Hematopoietic multipotent progenitor cell (in vitro differentiated cells): Measurements from ENCODE around the gene GIGYF2. TPM values are rescaled to one million over a fixed set of nuclear protein-coding genes. Genes with fewer than 3 reads are reported as not detected.

Source experiments
- DNase-seq, 3 donors: peaks; one replicate each; pipeline ENCODE4 v3.0.0-alpha.2; 2011 to 2015; ENCODE audit warnings: low read depth in 2 of 3, low spot score in 2 of 3
- total RNA-seq: library from RNA; depleted of rRNA; stranded (reverse); fragments of >200 nt; gene quantifications from one replicate; pipeline ENCODE4 v1.2.3, GENCODE V29; 2012

The GIGYF2 gene
- total RNA-seq, 1 donor, result 60.6 TPM

DNA sequence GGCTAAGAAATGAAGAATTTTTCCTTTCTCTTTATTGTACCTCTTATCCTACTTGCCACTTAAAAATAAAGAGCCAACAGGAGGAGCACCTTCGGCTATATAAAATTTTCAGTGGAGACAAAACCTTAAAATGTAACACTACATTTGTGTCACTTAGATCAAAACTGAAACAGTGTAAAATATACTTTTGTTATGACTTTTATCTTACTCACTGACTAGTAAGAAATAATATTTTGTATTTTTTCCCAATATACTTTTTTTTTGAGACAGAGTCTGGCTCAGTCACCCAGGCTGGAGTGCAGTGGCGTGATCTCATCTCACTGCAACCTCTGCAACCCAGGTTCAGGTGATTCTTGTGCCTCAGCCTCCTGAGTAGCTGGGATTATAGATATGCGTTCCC, 50.9 kb downstream of the GIGYF2 start:
- no peak for DNase-seq

DNA sequence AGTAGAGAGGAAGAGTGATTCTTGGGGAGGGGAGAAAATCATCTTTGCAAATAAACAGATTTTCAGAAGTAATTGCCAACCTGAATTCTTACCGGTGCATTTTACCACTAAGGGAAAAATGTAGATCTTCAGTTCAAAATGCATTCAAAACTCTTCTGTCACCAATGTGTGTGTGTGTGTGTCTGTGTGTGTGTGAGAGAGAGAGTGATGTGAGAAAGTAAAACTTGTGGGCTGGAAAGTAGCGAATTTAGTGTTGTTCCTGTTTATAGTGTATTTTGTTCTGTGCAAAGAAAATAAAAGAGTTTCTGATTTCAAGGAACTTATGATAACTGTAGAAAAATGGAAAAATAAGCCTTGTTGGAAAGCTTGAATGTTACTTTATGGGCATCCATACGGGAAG, 52.2 kb downstream of the GIGYF2 start:
- no peak for DNase-seq

DNA sequence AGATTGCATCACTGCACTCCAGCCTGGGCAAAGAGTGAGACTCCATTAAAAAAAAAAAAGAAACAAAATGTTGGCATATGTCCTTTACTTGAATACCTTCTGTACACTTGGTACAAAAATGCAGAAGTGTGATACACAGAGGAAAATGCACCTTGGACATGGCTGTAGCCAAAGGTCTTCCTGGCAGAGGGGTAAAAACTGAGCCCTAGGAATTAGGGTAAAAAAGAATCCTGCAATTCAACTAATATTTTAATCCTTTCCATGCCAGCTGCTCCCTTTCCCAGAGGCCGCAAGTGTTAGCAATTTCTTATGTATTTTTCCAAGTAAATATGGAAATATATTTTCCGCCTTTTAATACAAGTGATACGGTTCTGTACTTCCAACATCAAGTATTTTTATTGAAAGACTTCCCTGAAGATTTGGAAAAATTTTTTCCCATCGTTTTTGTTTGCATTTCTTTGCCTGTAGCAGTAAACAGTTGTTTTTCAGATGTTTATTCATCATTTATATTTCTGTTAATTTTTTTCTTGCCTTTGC, 53.1 kb downstream of the GIGYF2 start:
- no peak for DNase-seq

DNA sequence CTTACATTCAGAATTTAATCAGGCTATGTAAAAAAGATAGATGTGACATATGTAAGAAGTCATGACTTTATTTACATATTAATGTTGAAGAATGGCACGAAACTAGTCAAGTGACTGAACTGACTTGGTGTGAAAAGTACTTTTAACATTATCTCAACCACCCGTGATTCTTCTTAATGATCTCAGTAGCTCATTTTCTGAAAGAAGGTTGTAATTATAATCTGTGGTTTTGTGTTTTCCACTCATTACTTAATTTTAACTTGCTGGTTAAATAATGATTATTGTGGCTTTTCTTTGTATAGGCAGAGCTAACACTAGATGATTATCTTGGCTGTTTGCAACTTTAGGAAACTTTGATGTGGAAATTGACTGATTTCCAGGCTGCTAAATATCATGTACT, 60.8 kb downstream of the GIGYF2 start:
- DNase-seq, result no peak

DNA sequence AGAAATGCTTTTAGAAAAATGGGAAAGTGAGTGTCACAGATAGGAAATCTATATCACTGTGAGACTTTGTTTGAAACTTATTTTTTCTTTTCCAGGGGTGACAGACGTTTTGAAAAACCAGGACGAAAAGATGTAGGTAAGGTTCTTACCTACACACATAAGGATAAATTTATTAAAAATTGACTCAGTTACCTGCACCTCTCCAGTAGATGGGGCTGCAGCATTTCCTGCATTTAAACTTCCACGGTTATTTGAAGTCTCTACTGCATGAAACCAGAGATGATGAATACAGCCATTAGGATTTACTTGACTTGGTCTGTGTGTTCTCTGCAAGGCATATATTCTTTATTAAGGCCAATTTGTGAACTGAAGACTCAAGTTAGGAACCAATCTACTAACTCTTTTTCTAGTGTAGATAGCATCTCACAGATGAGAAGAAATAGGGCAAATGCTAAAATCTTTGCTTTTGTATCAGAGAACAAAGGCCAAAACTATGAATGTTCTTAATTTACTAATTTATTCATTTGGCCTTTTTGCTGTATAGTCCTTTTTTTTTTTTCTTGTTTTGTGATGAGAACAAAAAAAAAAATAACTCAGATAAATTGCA, 64.3 kb downstream of the GIGYF2 start:
- DNase-seq, result peak in 2 of 3 donors; percentile 34 to 59

DNA sequence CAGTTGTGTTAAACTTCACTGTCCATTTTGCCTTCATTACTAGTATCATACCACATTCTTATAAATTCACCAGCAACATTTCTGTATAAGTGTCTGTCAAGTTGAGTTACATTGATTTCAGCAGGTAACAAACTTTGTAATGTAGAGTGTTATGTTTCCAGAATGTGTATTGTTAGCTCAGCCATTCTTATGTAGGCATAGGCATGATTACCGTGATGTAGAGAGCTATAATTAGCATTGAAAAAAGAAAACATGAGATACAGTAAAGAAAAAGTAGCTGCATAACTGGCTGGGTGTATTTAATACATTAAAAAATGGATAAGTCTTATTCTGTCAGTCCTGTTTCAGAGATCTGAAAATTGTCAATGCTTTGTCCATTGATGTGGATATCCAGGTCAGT, 70.7 kb downstream of the GIGYF2 start:
- DNase-seq, result no peak

DNA sequence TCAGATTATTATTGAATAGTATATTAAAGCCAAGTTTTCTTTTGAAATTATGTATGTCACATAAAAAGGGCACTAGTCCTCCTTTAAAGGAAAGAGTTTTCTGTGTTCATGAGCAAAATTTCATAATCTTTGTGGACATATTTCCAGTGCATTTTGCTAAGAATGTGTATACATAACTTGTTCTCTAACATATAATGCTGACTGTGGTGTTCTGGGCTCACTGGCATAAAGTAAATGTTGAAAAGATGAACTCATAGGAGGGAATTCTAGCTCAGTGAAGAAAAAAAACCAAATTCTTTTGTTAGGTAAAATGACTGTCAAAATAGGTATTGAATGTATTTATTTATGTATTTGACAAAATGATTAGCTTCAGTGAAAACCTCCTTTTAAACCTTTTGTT, 73.1 kb downstream of the GIGYF2 start:
- no peak for DNase-seq

DNA sequence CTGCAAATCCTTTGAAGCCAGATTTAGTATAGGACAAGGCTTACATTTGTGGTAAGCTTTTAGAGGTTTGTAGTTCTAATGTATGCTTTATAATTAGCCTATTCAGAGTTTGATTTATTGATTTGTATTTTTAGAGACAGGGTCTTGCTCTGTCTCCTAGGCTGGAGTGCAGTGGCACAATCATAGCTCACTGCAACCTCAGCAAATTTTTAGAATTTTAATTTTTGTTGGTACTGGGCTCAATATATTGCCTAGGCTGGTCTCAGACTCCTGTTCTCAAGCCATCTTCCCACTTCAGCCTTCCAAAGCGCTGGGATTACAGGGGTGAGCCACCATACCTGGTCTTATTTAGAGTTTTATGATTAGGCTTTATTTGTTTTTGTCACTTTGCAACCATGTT, 74.7 kb downstream of the GIGYF2 start:
- DNase-seq, result no peak

DNA sequence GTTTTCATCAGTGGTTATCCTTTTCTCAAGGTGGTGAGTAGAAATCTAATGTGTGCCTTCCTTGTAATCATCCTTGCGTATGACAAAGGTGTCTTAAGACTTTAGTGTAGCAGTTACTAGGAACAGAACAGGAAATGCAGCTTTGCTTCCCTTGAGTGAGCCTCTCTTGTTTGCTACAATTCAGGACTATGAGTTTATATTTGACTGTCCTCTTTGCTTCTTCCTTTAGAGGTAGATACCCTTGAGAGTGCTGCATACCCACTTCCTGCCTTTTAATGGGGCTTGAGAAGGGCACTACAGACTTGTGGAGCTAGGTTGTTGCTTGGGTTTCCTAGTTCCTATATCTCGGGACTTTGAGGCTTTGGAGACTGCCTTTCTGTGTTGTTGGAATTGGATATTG, 75.4 kb downstream of the GIGYF2 start:
- no peak for DNase-seq

DNA sequence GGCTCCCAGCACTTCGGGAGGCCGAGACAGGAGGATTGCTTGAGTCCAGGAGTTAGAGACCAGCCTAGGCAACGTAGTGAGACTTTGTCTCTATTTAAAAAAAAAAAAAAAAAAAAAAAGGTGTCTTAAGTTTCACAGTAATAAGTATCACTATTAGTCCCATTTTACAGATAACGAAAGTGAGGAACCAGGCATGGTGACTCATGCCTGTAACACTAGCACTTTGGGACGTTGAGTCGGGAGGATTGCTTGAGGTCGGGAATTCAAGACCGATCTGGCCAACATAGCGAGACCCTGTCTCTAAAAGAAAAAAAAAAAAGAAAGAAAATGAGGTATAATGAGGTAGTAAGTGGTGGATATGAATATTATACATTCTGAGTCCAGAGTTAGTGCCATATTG, 76.7 kb downstream of the GIGYF2 start:
- no peak for DNase-seq

DNA sequence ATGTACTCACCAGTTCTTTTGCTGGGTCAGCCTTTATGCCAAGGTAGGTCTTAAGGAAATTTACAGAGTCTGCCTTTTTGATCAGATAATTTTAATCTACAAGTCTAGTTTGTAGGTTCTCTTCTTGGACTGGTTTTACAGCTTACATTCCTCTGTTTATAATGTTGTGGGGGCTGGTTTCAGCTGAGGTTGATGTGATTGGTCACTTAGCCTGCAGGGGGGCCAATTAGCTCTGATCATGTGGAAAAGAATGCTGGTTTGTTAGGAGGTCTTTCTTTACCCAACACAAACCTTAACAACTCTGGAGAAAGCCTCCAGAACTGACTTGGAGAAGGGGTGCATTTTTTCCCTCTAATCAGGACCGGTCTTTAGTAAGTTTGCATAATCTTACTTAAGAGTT, 79.3 kb downstream of the GIGYF2 start, which contains the start of gene KCNJ13:
Gene KCNJ13, minus strand, starts transcription at position 131 of the 400 bp plus-strand sequence. CDS start 5,203 bp downstream, outside the sequence.
- DNase-seq, result no peak

DNA sequence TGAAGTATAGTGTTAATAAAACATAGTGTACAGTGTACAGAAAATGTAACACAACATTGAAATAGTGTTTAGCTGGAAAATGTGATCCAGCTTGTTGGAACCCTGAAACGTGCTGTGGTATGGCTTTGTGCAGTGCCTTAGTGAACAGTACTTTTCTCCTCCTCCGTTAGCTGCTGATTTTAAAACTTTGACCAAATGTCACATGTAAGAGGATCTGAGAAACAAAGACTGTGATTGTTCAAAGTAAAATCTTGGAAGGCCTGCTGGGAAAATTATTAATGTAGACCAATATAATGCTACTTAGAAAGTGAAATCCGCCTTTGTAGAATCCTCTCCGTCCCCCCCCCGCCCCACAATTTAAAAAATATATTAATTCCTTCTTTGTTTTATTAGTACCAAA, 80.1 kb downstream of the GIGYF2 start:
- DNase-seq, result no peak

DNA sequence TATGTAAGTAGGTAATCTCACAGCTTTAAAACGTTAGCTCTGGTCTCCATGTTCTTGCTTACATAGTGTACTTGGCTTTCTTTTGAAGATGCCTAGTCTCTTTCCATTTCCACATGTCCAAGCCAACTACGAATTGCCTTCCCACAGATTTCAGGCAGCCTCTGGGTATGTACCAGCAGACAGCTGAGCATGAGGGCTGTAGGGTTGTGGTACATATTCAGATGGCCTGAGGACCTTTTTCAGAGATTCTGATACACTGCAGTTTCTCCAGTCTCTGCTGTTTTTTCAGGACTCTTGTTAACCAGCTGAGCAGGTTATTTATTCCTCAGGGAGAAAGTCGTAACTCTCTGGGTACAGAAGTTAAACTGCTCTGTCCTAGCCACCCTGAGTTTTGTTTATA, 82.3 kb downstream of the GIGYF2 start:
- no peak for DNase-seq

DNA sequence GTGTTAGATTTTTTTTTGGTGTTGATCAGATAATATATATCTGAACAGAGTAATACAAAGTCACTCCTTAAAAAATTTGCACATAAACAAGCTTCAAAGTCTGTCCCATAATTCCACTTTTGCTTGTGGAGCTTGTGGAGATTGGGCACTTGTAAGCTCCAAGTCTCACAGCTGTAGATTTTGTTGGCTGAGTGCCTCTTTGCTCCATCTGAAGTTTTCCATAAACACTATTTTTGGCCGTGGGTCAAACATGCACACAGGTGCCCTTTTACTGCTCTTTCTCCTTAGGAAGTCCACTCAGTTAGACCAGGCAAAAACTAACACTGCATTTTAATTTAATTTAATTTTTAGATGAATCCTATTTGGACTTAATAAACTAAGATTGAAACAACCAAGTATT, 82.8 kb downstream of the GIGYF2 start:
- DNase-seq, result no peak

DNA sequence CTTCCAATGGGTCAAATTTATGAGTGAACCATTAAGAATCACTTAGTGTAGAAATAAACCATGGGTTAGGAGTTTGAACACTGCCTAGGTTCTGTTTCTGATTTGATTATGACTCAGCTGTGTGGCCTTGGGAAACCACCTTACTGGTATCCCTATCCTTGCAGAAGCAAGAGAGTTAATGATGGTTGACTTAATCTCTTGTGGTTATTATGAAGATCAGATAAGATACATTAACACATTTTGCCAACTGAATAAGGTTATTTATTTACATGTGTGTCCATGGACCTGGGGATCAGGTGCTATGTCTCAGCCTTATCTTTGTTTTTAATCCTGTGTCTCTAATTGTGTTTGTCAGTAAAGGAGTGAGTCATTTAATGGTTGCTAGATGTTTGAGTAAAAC, 84.6 kb downstream of the GIGYF2 start:
- peak in 2 of 3 donors; percentile 31 to 36 for DNase-seq

DNA sequence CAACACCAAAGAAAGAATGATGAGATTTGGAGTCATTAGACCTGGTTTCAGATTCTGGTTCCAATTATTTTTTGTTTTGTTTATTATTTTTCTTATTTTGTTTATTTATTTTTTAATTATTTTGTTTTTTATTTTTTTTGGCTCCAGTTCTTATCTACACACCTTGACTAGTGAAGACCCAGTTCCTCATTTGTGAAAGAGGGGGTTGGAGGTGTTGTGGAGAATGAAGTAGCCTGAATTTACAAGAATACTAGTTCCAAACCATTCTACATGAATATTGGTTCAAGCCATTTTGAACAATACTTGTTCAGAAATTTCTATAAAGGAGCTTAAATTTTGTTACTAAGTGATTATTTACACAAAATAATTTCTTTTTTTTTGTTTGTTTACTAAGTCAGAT, 86.1 kb downstream of the GIGYF2 start:
- no peak for DNase-seq

DNA sequence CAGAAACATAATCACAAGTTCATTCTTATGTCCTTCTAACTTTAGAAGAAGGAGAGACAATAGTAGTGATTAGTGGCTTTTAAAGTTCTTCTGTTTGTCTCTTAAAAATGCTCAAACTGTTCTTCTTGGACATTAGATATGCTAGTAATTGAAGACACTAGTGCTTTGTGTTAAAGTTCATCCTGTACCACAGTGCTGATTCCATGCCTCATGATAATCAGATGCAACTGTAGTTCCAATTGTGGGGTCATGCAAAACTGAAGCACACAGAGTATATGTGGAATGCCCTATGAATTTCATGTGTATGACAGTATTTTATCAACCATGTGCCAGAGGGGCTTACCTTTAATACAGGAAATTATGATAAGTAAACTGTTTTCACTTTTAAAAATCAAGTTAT, 90.7 kb downstream of the GIGYF2 start:
- DNase-seq, result no peak

DNA sequence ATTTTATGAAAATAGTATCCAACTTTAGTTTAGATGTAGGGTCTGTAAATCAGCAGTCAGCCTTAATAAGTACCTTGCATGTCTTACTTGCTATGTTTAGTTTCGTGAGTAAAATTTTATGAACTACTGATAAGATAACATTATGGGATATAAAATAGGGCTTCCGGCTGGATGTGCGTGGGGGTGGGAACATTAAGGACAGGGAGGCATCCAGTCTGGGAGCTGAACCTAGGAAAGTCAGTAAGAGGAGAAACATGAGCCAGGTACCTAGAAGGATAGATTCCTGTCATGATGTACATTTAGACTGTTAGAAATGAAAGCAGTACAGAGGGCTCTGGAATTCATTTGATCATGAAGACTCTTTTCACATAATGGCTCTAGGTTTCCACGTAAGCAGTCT, 92.0 kb downstream of the GIGYF2 start:
- DNase-seq, result no peak

DNA sequence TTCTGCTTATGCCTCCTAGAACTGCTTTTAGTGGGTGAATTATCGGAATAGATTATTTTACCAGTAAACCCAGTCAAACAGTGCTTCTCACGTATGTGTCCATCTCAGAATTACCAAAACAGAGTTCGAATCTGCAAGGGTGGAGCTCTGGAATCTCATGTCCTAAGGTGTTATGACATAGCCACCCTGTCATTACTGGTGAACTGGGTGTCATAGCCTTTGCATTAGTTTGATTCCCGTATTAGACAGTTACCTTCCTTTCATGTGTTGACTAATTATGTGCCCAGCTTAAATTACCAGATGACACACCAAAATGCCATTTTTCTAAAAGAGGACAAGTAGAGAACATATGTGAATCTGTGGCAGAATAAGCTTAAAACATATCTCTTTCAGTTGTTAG, 94.4 kb downstream of the GIGYF2 start:
- no peak for DNase-seq

DNA sequence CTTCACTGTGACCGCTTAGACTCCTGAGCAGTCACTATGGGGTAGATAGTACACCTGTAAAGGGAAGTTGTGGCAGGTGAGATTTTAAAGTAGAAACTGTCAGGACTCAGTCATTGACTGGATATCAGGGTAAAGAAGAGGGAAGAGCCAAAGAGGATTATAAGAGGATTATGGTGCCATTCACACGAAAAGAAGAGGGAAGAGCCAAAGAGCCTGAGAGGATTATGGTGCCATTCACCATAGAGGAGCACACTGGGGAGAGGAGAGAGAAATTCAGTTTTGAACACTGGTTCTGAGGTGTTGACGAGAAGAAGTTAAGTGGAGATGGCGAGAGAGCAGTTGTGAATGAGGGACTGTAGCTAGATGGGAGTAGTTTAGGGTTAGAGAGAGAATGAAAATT, 96.1 kb downstream of the GIGYF2 start:
- DNase-seq, result no peak

DNA sequence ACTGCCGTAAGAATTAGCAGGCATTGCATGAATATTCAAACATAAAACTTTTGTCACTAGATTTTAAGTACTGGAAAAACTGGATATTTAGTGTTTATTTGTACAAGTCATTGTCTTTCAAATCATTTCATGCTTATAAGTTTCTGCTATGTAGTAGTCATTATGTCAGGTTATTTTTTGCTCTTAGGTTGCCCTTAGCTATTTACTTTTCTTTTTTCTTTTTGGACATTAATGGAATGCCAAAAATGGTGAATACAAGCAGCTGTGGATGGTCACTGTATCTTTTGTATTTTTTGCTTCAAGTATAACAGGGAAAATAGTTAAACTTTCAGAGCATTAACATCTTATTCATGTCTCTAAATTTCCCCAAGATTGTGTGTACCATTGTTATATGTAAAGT, 97.8 kb downstream of the GIGYF2 start:
- no peak for DNase-seq

DNA sequence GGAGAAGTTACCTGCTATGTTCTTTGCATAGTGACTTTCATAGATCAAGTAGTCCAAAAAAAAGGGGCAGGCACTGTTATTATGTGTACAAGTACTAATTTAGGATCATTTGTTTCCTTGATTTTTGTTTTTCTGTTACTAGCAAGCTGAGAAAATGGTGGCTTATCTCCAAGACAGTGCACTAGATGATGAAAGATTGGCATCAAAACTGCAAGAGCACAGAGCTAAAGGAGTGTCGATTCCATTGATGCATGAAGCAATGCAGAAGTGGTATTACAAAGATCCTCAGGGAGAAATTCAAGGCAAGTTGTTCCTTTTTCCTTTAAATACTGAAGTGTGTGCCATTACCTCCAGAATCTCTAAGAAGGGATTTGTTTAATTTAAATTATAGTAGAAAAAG, 98.8 kb downstream of the GIGYF2 start:
- no peak for DNase-seq

DNA sequence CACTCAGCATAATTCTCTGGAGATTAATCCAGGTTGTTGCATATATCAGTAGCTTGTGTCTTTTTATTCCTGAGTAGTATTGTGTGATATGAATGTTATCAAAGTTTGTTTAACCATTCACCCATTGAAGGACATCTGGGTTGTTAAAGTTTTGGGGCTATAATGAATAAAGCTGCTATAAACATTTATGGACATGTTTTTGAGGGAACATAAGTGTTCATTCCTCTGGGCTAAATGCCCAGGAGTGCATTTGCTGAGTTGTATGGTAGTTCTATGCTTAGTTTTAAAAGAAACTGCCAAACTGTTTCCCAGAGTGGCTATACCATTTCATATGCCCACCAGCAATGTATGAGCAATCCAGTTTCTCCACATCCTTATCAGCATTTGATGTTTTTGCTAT, 101.1 kb downstream of the GIGYF2 start:
- no peak for DNase-seq
